Smooth muscle cell (in vitro differentiated cells): ENCODE results near the gene ASIC1. TPM values are rescaled to one million over a fixed set of nuclear protein-coding genes. Genes with fewer than 3 reads are reported as not detected.

Experiments
- DNase-seq: peaks from one replicate; lab custom pipeline; 2025; ENCODE audit not compliant: unreplicated experiment; lab: John Stamatoyannopoulos, UW
- H2AFZ ChIP-seq: fragments of 200-600 bp; sonication (generic); 2 replicates; pipeline ENCODE4 v1.6.0; 2016; ENCODE audit warnings: antibody characterized with exemption, low read depth, mild to moderate bottlenecking
- H3F3A ChIP-seq: fragments of 200-600 bp; sonication (generic); 2 replicates; pipeline ENCODE4 v1.6.0; 2017; ENCODE audit warnings: antibody characterized with exemption, low read depth
- H3K27ac ChIP-seq: fragments of 200-600 bp; sonication (generic); 2 replicates; pipeline ENCODE4 v1.5.1; 2016; ENCODE audit warnings: low read depth, mild to moderate bottlenecking
- H3K27me3 ChIP-seq: fragments of 200-600 bp; sonication (generic); 2 replicates; pipeline ENCODE4 v1.6.1; 2016; ENCODE audit warnings: low read depth, mild to moderate bottlenecking
- H3K36me3 ChIP-seq: fragments of 200-600 bp; sonication (generic); 2 replicates; pipeline ENCODE4 v1.5.1; 2016; ENCODE audit warnings: low read depth
- H3K4me1 ChIP-seq: fragments of 200-600 bp; sonication (generic); 2 replicates; pipeline ENCODE4 v1.5.1; 2016; ENCODE audit warnings: low read depth
- H3K4me2 ChIP-seq: fragments of 200-600 bp; sonication (generic); 2 replicates; pipeline ENCODE4 v1.6.0; 2016; ENCODE audit warnings: mild to moderate bottlenecking
- H3K4me3 ChIP-seq: fragments of 200-600 bp; sonication (generic); 2 replicates; pipeline ENCODE4 v1.5.1; 2016; ENCODE audit warnings: mild to moderate bottlenecking
- H3K79me2 ChIP-seq: fragments of 200-600 bp; sonication (generic); 2 replicates; pipeline ENCODE4 v1.6.0; 2016; ENCODE audit warnings: low read depth, mild to moderate bottlenecking
- H3K9ac ChIP-seq: fragments of 200-600 bp; sonication (generic); 2 replicates; pipeline ENCODE4 v1.6.0; 2016; ENCODE audit warnings: low read depth
- H3K9me3 ChIP-seq: fragments of 200-600 bp; sonication (generic); replicated peaks from 2 replicates; pipeline ENCODE4 v1.5.1; 2016; ENCODE audit warnings: low read depth
- H4K20me1 ChIP-seq: fragments of 200-600 bp; sonication (generic); 2 replicates; pipeline ENCODE4 v1.6.0; 2016; ENCODE audit warnings: low read depth
- WGBS: methylation state at CpG from one replicate; pipeline ENCODE4 v1.1.7; 2016; ENCODE audit warnings: low lambda C conversion rate; 5-methylcytosine and 5-hydroxymethylcytosine counted together
- polyA plus RNA-seq: library from polyadenylated mRNA; unstranded; fragments of >200 nt; fragmentation: Nextera tagmentation; extraction: Ambion mirVana; gene quantifications from 2 replicates; pipeline ENCODE4 v1.2.1, GENCODE V29; 2016
- total RNA-seq: library from RNA; depleted of rRNA; stranded (reverse); fragments of >200 nt; gene quantifications from 2 replicates; pipeline ENCODE4 v1.2.3, GENCODE V29; 2014
- TF ChIP-seq, protein P1 (sequence below): fragments of 200-600 bp; sonication (generic); IDR thresholded peaks from 2 replicates; pipeline ENCODE4 v1.5.1; 2017; ENCODE audit warnings: borderline replicate concordance, mild to moderate bottlenecking, antibody characterized with exemption; ENCODE audit not compliant: insufficient read depth, poor library complexity, severe bottlenecking

ASIC1 gene
- total and polyA plus RNA-seq, 2 experiments from 2014 or later: 0.45 to 1.5 TPM

DNA sequence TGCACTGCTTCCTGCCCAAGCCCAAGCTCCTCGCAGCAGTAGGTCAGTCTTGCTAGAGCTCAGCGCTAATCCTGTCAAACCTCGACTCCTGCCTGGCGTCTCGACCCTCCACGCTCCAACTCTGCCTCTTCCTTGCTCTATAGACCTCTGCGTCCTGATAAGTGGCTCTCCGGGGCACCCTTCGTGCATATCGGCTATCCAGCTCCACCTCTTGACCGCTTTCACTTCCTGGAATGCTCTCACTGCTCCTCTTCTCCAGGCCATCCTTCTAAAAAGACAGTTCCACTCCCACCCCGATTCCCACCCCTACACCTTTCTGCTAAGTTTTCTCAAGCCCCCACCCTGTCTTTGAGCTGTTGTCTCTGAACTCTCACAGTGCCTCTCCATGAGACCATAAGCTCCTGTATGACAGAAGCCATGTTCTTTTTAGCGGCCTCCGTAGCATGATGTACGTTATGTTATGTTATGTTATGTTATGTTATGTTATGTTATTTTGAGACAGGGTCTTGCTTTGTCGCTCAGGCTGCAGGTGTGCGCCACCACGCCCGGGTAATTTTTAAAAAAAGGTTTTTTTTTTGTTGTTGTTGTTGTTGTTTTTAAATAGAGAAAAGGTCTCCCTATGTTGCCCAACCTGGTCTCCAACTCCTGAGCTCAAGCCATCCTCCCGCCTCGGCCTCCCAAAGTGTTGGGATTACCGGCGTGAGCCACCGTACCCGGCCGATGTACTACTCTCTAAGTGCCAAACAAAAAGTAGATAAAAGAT, 55.2 kb downstream of the ASIC1 start:
- peak overlapping the region; percentile 63 for H3K9ac ChIP-seq
- TF ChIP-seq, protein P1, sequence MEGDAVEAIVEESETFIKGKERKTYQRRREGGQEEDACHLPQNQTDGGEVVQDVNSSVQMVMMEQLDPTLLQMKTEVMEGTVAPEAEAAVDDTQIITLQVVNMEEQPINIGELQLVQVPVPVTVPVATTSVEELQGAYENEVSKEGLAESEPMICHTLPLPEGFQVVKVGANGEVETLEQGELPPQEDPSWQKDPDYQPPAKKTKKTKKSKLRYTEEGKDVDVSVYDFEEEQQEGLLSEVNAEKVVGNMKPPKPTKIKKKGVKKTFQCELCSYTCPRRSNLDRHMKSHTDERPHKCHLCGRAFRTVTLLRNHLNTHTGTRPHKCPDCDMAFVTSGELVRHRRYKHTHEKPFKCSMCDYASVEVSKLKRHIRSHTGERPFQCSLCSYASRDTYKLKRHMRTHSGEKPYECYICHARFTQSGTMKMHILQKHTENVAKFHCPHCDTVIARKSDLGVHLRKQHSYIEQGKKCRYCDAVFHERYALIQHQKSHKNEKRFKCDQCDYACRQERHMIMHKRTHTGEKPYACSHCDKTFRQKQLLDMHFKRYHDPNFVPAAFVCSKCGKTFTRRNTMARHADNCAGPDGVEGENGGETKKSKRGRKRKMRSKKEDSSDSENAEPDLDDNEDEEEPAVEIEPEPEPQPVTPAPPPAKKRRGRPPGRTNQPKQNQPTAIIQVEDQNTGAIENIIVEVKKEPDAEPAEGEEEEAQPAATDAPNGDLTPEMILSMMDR: no peak
- H3K36me3 ChIP-seq: no peaks in the 10 kb centered on the region
- peaks cover 5% of the 10 kb centered on the region for H4K20me1 ChIP-seq
- no peak for DNase-seq
- H3K4me3 ChIP-seq: peak overlapping the region; percentile 79
- H3K27me3 ChIP-seq: no peaks in the 10 kb centered on the region
- no peaks in the 10 kb centered on the region for H3K9me3 ChIP-seq
- H3K4me2 ChIP-seq: peak overlapping the region; percentile 90
- peaks cover 5% of the 10 kb centered on the region for H3F3A ChIP-seq
- H3K79me2 ChIP-seq: peaks cover 46% of the 10 kb centered on the region
- H3K4me1 ChIP-seq: peaks cover 17% of the 10 kb centered on the region
- WGBS: 34% methylated on average over 26 of the region's 26 CpGs
- H3K27ac ChIP-seq: peak overlapping the region; percentile 79
- H2AFZ ChIP-seq: peak overlapping the region; percentile 79

DNA sequence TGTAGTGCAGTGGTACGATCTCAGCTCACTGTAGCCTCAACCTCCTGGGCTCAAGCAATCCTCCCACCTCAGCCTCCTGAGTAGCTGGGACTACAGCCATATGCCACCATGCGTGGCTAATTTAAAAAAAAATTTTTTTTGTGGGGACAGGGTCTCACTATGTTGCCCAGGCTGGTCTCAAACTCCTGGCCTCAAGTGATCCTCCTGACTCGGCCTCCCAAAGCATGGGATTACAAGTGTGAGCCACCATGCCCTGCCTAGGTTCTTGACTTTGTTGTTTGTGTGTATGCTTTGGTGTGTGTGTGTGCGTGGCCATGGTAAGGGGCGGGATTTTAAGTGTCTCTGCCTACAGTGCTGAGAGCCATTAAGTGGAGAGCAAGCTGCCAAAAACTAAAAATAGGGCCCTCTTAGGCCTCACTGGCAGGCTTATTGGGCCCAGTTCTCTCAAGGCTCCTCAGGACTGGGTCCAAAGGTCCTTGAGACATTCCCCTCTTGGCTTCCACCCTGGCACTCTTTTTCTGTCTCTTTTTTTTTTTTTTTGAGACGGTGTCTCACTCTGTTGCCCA, 59.7 kb downstream of the ASIC1 start:
- Histone ChIP-seq H3K4me1 (peaks cover 4% of the 10 kb centered on the region), H3K9me3 (no peaks in the 10 kb centered on the region), H3K4me2 (no peak overlapping the region), H3K4me3 (no peak overlapping the region), H2AFZ (no peak overlapping the region), H3K9ac (no peak overlapping the region), H3K27me3 (no peaks in the 10 kb centered on the region), H3F3A (peaks cover 3% of the 10 kb centered on the region), H3K27ac (no peak overlapping the region), H3K79me2 (peaks cover 55% of the 10 kb centered on the region), H3K36me3 (no peaks in the 10 kb centered on the region), H4K20me1 (peaks cover 20% of the 10 kb centered on the region)
- TF ChIP-seq, protein P1: no peak
- 97% methylated on average over 6 of the region's 6 CpGs for WGBS
- no peak for DNase-seq

DNA sequence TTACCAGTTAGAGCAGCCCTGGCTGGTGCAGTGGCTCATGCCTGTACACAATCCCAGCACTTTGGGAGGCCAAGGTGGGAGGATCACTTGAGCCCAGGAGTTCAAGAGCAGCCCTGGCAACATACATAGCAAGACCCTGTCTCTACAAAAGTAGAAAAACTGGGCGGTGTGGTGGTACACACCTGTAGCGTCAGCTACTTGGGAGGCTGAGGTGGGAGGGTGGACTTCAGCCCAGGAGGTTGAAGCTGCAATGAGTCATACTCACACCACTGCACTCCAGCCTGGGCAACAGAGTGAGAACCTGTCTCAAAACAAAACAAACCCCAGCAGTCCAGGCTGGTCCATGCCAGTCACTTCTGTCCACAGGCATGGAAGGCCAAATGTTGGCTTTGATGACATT, 62.0 kb downstream of the ASIC1 start:
- Histone ChIP-seq H3K79me2 (peaks cover 39% of the 10 kb centered on the region), H2AFZ (no peak overlapping the region), H3K27ac (no peak overlapping the region), H3K4me1 (no peaks in the 10 kb centered on the region), H3F3A (no peaks in the 10 kb centered on the region), H3K36me3 (no peaks in the 10 kb centered on the region), H3K4me3 (no peak overlapping the region), H3K9me3 (no peaks in the 10 kb centered on the region), H3K27me3 (no peaks in the 10 kb centered on the region), H3K9ac (no peak overlapping the region), H3K4me2 (no peak overlapping the region), H4K20me1 (peaks cover 20% of the 10 kb centered on the region)
- WGBS: 96% methylated on average over 2 of the region's 2 CpGs
- TF ChIP-seq, protein P1: no peak
- DNase-seq: no peak
